ENCODE data around the gene PREP.

- TF ChIP-seq CTCF (conservative IDR thresholded peaks at IDR 0.05; ENCODE audit: low read length) (no peak), EZH2phosphoT487 (IDR thresholded peaks at IDR 0.05; ENCODE audit: borderline replicate concordance) (no peak)
Measured at GRCh38 chr6:105391705-105392104, 11.2 kb downstream of the PREP start.
